ENCODE data around the gene NBEA. TPM values are rescaled to one million over a fixed set of nuclear protein-coding genes. Genes with fewer than 3 reads are reported as not detected.
"Not testable (repeated sequence)": the region's sequence is repeated elsewhere in the genome, so short reads cannot be mapped to it uniquely, and the experiment has no call there.

Gene NBEA
- total RNA-seq, 1 experiment from 2014 or later, result 4.1 TPM

DNA sequence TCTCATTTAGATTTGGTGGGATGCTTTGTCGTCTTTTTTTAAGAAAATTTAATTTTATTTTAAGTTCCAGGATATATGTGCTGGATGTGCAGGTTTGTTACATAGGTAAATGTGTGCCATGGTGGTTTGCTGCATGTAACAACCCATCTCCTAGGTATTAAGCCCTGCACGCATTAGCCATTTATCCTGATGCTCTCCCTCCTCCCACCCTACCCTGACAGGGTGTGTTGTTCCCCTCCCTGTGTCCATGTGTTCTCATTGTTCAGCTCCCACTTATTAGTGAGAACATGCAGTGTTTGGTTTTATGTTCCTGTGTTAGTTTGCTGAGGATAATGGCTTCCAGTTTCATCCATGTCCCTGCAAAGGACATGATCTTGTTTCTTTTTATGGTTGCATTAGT, 61.7 kb downstream of the NBEA start:
- CTCF ChIA-PET, result not testable (repeated sequence)

GRCh38 chr13:35005051-35005450, 63.0 kb downstream of the NBEA start:
- Histone ChIP-seq H4K20me1 (ENCODE audit: insufficient read depth) (no peaks in the 10 kb centered on the region), H3K27ac (ENCODE audit: low read depth, low read length) (no peak overlapping the region), H3K9ac (ENCODE audit: low read length) (no peak overlapping the region), H3K36me3 (ENCODE audit: control insufficient read depth in 1 of 2, insufficient read depth in 2 of 2, low read length in 2 of 2) (no peaks in the 10 kb centered on the region), H3K79me2 (ENCODE audit: insufficient read depth, low read length) (no peaks in the 10 kb centered on the region), H3K4me2 (ENCODE audit: low read length) (no peak overlapping the region), H3K4me3 (replicated peaks in 1 of 2; ENCODE audit: low read depth in 1 of 2, low read length in 2 of 2) (no peak overlapping the region), H3K9me3 (ENCODE audit: control insufficient read depth in 1 of 2, insufficient read depth in 1 of 2, low read depth in 1 of 2, low read length in 2 of 2) (no peaks in the 10 kb centered on the region), H2AFZ (ENCODE audit: low read depth, low read length, poor library complexity, severe bottlenecking) (no peak overlapping the region), H3K9me2 (ENCODE audit: insufficient read depth) (no peaks in the 10 kb centered on the region), H3K27me3 (ENCODE audit: insufficient read depth, low read length) (no peaks in the 10 kb centered on the region), H3K4me1 (ENCODE audit: control insufficient read depth in 1 of 2, insufficient read depth in 2 of 2, low read length in 2 of 2) (no peaks in the 10 kb centered on the region)
- RAD21 ChIA-PET (ENCODE audit: low non-redundant PET in 1 of 2, low total read pairs in 2 of 2, uncharacterized antibody in 2 of 2, unreplicated experiment in 2 of 2), result no interaction called here
- CTCF ChIA-PET, result no interaction called here
- intact Hi-C loops (cut with micrococcal nuclease), result no loop called here
- no peak for DNase-seq (ENCODE audit: low read depth, low spot score)
- BruUV-seq (replicated peaks), result no TSS peak
- ATAC-seq, result no peak
- POLR2A ChIA-PET, result no interaction called here
- TF ChIP-seq TCF7L2 (IDR thresholded peaks at IDR 0.05; ENCODE audit: borderline replicate concordance, extremely low read depth, insufficient read depth, insufficient read length) (no peak), RAD21 (IDR thresholded peaks at IDR 0.05; ENCODE audit: low read depth) (no peak), POLR2A (IDR thresholded peaks at IDR 0.05; ENCODE audit: borderline replicate concordance, extremely low read depth, insufficient read depth, insufficient read length) (no peak), CEBPB (IDR thresholded peaks at IDR 0.05; ENCODE audit: low read depth) (no peak), YY1 (IDR thresholded peaks at IDR 0.05; ENCODE audit: extremely low read depth, insufficient replicate concordance, low read depth, low read length) (no peak), ATF3 (IDR thresholded peaks at IDR 0.05) (no peak), POLR2AphosphoS5 (IDR thresholded peaks at IDR 0.05; ENCODE audit: low read depth, low read length) (no peak), JUND (IDR thresholded peaks at IDR 0.05) (no peak), EZH2phosphoT487 (IDR thresholded peaks at IDR 0.05; ENCODE audit: borderline replicate concordance) (no peak)
- TF ChIP-seq, protein P1, sequence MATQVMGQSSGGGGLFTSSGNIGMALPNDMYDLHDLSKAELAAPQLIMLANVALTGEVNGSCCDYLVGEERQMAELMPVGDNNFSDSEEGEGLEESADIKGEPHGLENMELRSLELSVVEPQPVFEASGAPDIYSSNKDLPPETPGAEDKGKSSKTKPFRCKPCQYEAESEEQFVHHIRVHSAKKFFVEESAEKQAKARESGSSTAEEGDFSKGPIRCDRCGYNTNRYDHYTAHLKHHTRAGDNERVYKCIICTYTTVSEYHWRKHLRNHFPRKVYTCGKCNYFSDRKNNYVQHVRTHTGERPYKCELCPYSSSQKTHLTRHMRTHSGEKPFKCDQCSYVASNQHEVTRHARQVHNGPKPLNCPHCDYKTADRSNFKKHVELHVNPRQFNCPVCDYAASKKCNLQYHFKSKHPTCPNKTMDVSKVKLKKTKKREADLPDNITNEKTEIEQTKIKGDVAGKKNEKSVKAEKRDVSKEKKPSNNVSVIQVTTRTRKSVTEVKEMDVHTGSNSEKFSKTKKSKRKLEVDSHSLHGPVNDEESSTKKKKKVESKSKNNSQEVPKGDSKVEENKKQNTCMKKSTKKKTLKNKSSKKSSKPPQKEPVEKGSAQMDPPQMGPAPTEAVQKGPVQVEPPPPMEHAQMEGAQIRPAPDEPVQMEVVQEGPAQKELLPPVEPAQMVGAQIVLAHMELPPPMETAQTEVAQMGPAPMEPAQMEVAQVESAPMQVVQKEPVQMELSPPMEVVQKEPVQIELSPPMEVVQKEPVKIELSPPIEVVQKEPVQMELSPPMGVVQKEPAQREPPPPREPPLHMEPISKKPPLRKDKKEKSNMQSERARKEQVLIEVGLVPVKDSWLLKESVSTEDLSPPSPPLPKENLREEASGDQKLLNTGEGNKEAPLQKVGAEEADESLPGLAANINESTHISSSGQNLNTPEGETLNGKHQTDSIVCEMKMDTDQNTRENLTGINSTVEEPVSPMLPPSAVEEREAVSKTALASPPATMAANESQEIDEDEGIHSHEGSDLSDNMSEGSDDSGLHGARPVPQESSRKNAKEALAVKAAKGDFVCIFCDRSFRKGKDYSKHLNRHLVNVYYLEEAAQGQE (IDR thresholded peaks at IDR 0.05; ENCODE audit: low read depth), result no peak
- TF ChIP-seq, protein P2, sequence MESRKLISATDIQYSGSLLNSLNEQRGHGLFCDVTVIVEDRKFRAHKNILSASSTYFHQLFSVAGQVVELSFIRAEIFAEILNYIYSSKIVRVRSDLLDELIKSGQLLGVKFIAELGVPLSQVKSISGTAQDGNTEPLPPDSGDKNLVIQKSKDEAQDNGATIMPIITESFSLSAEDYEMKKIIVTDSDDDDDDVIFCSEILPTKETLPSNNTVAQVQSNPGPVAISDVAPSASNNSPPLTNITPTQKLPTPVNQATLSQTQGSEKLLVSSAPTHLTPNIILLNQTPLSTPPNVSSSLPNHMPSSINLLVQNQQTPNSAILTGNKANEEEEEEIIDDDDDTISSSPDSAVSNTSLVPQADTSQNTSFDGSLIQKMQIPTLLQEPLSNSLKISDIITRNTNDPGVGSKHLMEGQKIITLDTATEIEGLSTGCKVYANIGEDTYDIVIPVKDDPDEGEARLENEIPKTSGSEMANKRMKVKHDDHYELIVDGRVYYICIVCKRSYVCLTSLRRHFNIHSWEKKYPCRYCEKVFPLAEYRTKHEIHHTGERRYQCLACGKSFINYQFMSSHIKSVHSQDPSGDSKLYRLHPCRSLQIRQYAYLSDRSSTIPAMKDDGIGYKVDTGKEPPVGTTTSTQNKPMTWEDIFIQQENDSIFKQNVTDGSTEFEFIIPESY (IDR thresholded peaks at IDR 0.05; ENCODE audit: extremely low read depth, insufficient replicate concordance, low read length), result no peak
- TF ChIP-seq, protein P3, sequence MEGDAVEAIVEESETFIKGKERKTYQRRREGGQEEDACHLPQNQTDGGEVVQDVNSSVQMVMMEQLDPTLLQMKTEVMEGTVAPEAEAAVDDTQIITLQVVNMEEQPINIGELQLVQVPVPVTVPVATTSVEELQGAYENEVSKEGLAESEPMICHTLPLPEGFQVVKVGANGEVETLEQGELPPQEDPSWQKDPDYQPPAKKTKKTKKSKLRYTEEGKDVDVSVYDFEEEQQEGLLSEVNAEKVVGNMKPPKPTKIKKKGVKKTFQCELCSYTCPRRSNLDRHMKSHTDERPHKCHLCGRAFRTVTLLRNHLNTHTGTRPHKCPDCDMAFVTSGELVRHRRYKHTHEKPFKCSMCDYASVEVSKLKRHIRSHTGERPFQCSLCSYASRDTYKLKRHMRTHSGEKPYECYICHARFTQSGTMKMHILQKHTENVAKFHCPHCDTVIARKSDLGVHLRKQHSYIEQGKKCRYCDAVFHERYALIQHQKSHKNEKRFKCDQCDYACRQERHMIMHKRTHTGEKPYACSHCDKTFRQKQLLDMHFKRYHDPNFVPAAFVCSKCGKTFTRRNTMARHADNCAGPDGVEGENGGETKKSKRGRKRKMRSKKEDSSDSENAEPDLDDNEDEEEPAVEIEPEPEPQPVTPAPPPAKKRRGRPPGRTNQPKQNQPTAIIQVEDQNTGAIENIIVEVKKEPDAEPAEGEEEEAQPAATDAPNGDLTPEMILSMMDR (IDR thresholded peaks at IDR 0.05 in 2 of 3, conservative IDR thresholded peaks at IDR 0.05 in 1 of 3; ENCODE audit: borderline replicate concordance in 1 of 3, insufficient read depth in 1 of 3, low read depth in 2 of 3, low read length in 2 of 3), result no peak

More for the DNA sequence above, 61.7 kb downstream of the NBEA start:
- H3K79me2 ChIP-seq (ENCODE audit: insufficient read depth, low read length); H3K9me2 ChIP-seq (ENCODE audit: insufficient read depth); H3K4me1 ChIP-seq (ENCODE audit: control insufficient read depth in 1 of 2, insufficient read depth in 2 of 2, low read length in 2 of 2); H3K27ac ChIP-seq (ENCODE audit: low read depth, low read length); intact Hi-C loops (cut with micrococcal nuclease); H3K9me3 ChIP-seq (ENCODE audit: control insufficient read depth in 1 of 2, insufficient read depth in 1 of 2, low read depth in 1 of 2, low read length in 2 of 2); H3K27me3 ChIP-seq (ENCODE audit: insufficient read depth, low read length); ATAC-seq; H3K4me3 ChIP-seq (replicated peaks in 1 of 2; ENCODE audit: low read depth in 1 of 2, low read length in 2 of 2); H3K9ac ChIP-seq (ENCODE audit: low read length); DNase-seq (ENCODE audit: low read depth, low spot score); BruUV-seq (replicated peaks); H3K4me2 ChIP-seq (ENCODE audit: low read length); H4K20me1 ChIP-seq (ENCODE audit: insufficient read depth); H3K36me3 ChIP-seq (ENCODE audit: control insufficient read depth in 1 of 2, insufficient read depth in 2 of 2, low read length in 2 of 2); POLR2A ChIA-PET; H2AFZ ChIP-seq (ENCODE audit: low read depth, low read length, poor library complexity, severe bottlenecking); RAD21 ChIA-PET (ENCODE audit: low non-redundant PET in 1 of 2, low total read pairs in 2 of 2, uncharacterized antibody in 2 of 2, unreplicated experiment in 2 of 2): not testable (repeated sequence)
